Epithelial cell of prostate (primary cell): ENCODE data around the gene EHD2.

Source experiments
- DNase-seq: peaks from one replicate; pipeline ENCODE4 v3.0.0-alpha.2; 2011; ENCODE audit warnings: low read depth, low spot score
- H3K27ac ChIP-seq: fragments of 450-650 bp; 2 replicates; pipeline ENCODE4 v1.5.1; 2017; ENCODE audit warnings: mild to moderate bottlenecking

EHD2 gene

GRCh38 chr19:47691090-47691489, 22.1 kb upstream of the EHD2 start:
- DNase-seq = no peak
- no peak overlapping the region for H3K27ac ChIP-seq

- no peak overlapping the region for H3K27ac ChIP-seq
- DNase-seq = no peak
Measured at GRCh38 chr19:47691782-47692181, 21.4 kb upstream of the EHD2 start.

DNA sequence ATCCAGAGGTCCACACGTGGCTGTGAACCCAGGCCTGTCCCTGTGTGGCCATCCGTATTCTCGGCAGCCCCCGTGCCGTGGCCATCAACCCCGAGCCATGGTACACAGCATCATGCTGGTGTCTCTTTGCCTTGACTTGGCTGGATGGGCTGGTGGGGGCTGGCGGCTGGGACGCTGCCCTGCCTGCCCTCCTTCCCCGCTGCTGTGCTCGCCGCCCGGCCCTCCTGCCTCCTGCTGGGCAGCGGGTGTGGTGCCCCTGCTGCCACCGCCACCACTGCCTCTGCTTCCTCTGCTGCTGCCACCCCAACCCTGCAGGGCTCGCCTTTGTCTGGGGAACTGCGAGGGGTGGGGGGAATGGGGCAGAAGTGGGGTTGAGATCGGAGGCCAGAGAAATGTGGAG, 19.7 kb upstream of the EHD2 start:
- no peak overlapping the region for H3K27ac ChIP-seq
- no peak for DNase-seq

GRCh38 chr19:47693903-47694302, 19.3 kb upstream of the EHD2 start:
- H3K27ac ChIP-seq = no peak overlapping the region
- DNase-seq = no peak

DNA sequence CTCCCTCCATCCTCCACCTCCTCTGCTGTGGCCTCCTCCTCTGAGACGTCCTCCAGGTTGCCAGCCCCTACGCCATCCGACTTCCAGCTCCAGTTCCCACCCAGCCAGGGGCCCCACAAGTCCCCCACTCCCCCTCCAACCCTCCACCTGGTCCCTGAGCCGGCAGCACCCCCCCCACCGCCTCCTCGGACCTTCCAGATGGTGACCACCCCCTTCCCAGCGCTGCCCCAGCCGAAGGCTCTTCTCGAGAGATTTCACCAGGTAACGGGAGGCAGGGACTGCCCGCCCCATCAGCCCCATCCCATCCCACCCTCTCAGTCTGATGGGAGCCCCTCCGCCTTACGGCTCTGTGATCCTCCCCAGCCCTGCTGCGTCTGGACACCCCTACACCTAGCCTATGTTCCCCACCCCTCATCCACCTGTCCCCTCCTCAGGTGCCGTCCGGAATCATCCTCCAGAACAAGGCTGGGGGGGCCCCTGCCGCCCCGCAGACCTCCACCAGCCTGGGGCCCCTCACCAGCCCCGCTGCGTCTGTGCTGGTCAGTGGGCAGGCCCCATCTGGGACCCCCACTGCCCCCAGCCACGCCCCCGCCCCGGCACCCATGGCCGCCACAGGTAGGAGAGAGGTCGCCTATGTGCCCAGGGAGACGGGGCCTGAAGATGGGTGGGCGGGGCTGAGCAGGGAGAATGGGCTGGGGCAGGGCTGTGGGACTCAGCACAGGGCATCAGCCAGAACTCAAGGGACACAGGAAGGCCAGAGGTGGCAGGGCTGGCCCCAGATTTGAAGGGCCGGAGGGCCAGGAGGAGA, 18.6 kb upstream of the EHD2 start:
- DNase-seq = no peak
- H3K27ac ChIP-seq = no peak overlapping the region

DNA sequence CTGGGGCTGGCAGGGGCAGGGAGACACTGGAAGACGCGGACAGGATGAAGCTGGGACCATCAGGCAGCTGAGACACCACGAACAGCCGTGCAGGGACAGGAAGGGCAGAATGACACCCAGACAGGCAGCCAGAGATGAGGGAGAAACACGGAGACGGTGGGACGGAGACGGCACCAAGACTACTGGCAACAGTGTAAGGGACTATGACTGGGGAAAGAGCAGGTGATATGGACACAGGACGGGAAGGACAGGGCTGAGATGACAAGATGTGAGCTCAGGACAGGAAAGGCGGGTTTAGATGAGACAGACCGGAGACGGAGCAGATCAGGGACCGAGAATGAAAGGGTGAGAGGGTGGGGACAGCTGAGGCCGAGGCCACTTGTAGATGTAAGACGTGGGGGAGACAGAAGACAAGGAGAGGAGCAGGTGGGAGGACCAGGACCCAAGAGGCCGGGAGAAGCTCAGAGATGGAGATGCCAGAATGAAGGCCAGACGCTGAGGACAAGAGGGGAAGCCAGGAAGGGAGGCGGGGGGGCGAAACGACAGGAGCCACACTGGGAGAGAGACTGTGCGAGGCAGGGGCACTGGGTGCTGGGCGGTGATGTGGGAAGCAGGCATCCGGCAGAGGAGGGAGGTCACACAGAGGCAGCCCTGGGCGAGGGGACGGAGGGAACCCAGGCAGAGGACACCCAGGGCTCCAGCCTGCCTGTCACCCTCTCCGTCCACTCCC, 17.5 kb upstream of the EHD2 start:
- H3K27ac ChIP-seq = no peak overlapping the region
- DNase-seq = no peak

- no peak for DNase-seq
- H3K27ac ChIP-seq = no peak overlapping the region
Measured at GRCh38 chr19:47696635-47697034, 16.6 kb upstream of the EHD2 start.

- no peak overlapping the region for H3K27ac ChIP-seq
- peak; percentile 39 for DNase-seq
Measured at GRCh38 chr19:47697863-47698609, 15.2 kb upstream of the EHD2 start.

DNA sequence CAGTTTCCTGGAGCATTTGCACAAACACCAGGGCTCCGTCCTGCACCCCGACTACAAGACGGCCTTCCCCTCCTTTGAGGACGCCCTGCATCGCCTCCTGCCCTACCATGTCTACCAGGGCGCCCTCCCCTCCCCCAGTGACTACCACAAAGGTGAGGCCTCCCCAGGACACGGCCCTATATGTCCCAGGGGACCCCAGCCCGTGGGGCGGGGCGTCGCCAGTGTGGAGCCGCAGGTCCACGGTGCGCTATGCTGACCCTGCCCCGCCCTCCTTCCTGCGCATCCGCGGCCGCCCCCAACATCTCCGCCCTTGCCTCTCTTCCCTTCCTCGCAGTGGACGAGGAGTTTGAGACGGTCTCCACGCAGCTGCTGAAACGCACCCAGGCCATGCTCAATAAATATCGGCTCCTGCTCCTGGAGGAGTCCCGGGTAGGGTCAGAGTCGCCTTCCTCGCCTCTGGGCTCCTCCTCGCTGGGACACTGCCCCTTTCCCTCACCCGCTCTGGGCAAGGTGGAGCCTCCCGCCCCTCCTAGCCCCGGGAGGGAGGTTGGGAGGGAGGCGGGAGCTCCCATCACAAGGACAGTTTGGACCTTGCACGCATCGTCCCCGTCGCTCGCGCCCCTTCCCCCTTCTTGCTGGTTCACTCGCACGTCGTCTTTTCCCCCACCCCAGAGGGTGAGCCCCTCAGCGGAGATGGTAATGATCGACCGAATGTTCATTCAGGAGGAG, 14.4 kb upstream of the EHD2 start:
- DNase-seq = no peak
- H3K27ac ChIP-seq = no peak overlapping the region

GRCh38 chr19:47699360-47699917, 13.8 kb upstream of the EHD2 start:
- DNase-seq = no peak
- no peak overlapping the region for H3K27ac ChIP-seq

GRCh38 chr19:47700934-47701716, 12.1 kb upstream of the EHD2 start:
- H3K27ac ChIP-seq = no peak overlapping the region
- DNase-seq = no peak

GRCh38 chr19:47701717-47702552, 11.3 kb upstream of the EHD2 start:
- H3K27ac ChIP-seq = no peak overlapping the region
- DNase-seq = no peak

DNA sequence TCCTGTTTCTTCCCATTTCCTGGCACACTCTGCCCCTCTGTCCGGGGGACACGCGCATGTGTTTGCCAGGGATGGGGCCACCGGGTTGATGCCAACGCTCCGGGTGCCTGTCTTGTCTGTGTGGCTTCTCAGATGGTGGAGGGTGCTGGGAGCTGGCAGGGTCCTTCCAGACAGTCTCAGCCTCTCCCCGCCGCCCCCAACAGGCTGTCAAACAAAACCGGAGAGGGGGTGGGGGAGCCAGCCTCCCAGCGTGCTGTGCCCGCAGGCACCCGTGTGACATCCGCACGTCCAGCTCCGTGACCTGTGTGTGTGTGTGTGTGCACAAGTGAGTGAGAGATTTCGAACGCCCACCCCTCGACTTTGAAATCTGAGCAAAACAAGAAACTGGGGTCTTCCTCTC, 10.6 kb upstream of the EHD2 start:
- no peak for DNase-seq
- H3K27ac ChIP-seq = no peak overlapping the region

- DNase-seq = no peak
- H3K27ac ChIP-seq = no peak overlapping the region
Measured at GRCh38 chr19:47703301-47703700, 9.9 kb upstream of the EHD2 start.

GRCh38 chr19:47704024-47704423, 9.2 kb upstream of the EHD2 start:
- no peak for DNase-seq

DNA sequence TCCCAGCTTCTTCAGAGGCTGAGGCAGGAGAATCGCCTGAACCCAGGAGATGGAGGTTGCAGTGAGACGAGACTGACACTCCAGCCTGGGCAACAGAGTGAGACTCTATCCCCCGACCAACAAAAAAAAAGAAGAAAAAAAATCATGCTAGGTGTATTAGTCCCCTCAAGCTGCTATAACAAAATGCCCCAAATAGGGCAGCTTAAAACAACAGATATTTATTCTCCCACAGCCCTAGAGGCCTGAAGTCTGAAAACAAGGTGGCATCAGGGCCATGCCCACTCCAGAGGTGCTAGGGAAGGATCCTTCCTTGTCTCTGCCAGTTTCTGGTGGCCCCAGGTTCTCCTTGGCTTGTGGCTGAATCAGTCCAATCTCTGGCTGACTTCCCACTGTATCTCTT, 8.6 kb upstream of the EHD2 start:
- DNase-seq = no peak
- H3K27ac ChIP-seq = no peak overlapping the region

More at GRCh38 chr19:47704024-47704423, 9.2 kb upstream of the EHD2 start:
- H3K27ac ChIP-seq = no peak overlapping the region

GRCh38 chr19:47707135-47707925, 5.9 kb upstream of the EHD2 start:
- no peak for DNase-seq
- H3K27ac ChIP-seq = no peak overlapping the region
